GM18502 (cell line): ENCODE results near the gene TAF11L7.
"Not testable (repeated sequence)": the region's sequence is repeated elsewhere in the genome, so short reads cannot be mapped to it uniquely, and the experiment has no call there.

Experiments
- ATAC-seq: cut with Tn5 transposase; IDR thresholded peaks from one replicate; pipeline ENCODE4 v1.9.1; 2021; ENCODE audit warnings: mild to moderate bottlenecking; ENCODE audit not compliant: unreplicated experiment, poor library complexity

TAF11L7 gene

GRCh38 chr5:17585658-17586057 lies at the start of gene TAF11L7:
Gene TAF11L7, minus strand, starts transcription at chr5:17585758.
- not testable (repeated sequence) for ATAC-seq

- ATAC-seq = no peak
Measured at GRCh38 chr5:17634160-17634559, 48.6 kb upstream of the TAF11L7 start, which contains the start of gene TAF11L14. Gene TAF11L14, plus strand, starts transcription at chr5:17634460.

- ATAC-seq = not testable (repeated sequence)
Measured at GRCh38 chr5:17631788-17632187, 46.2 kb upstream of the TAF11L7 start, which contains the start of gene TAF11L13. Gene TAF11L13, plus strand, starts transcription at chr5:17632088.

- no peak for ATAC-seq
Measured at GRCh38 chr5:17625686-17626085, 40.1 kb upstream of the TAF11L7 start.

- no peak for ATAC-seq
Measured at GRCh38 chr5:17620627-17621026, 35.1 kb upstream of the TAF11L7 start.

GRCh38 chr5:17619354-17619753 lies 33.8 kb upstream of the TAF11L7 start:
- ATAC-seq = no peak

- ATAC-seq = no peak
Measured at GRCh38 chr5:17614872-17615605, 29.5 kb upstream of the TAF11L7 start.

- not testable (repeated sequence) for ATAC-seq
Measured at GRCh38 chr5:17610092-17610491, 24.5 kb upstream of the TAF11L7 start, which contains the start of gene TAF11L12. Gene TAF11L12, plus strand, starts transcription at chr5:17610392.

- ATAC-seq = not testable (repeated sequence)
Measured at GRCh38 chr5:17607461-17607860, 21.9 kb upstream of the TAF11L7 start.

GRCh38 chr5:17604951-17605350 lies 19.4 kb upstream of the TAF11L7 start:
- ATAC-seq = no peak

- ATAC-seq = not testable (repeated sequence)
Measured at GRCh38 chr5:17603880-17604279, 18.3 kb upstream of the TAF11L7 start, which contains the start of gene TAF11L11. Gene TAF11L11, plus strand, starts transcription at chr5:17604183.

GRCh38 chr5:17597728-17598127 lies 12.2 kb upstream of the TAF11L7 start, which contains the start of gene TAF11L10:
Gene TAF11L10, minus strand, starts transcription at chr5:17597828.
- not testable (repeated sequence) for ATAC-seq

GRCh38 chr5:17594255-17594654 lies 8.7 kb upstream of the TAF11L7 start, which contains the start of gene TAF11L9:
Gene TAF11L9, minus strand, starts transcription at chr5:17594394.
- not testable (repeated sequence) for ATAC-seq

GRCh38 chr5:17590860-17591259 lies 5.3 kb upstream of the TAF11L7 start, which contains the start of gene TAF11L8:
Gene TAF11L8, minus strand, starts transcription at chr5:17590960.
- not testable (repeated sequence) for ATAC-seq
